ENCODE measurements around the gene NUDT22.

GRCh38 chr11:64241491-64242374 lies 15.7 kb downstream of the NUDT22 start:
- TF ChIP-seq CTCF (conservative IDR thresholded peaks at IDR 0.05; ENCODE audit: low read length) (no peak), EZH2phosphoT487 (IDR thresholded peaks at IDR 0.05; ENCODE audit: borderline replicate concordance) (no peak)

All from Loucy (cell line).